Measurements from ENCODE around the gene LUZP2.

- TF ChIP-seq, protein P1, sequence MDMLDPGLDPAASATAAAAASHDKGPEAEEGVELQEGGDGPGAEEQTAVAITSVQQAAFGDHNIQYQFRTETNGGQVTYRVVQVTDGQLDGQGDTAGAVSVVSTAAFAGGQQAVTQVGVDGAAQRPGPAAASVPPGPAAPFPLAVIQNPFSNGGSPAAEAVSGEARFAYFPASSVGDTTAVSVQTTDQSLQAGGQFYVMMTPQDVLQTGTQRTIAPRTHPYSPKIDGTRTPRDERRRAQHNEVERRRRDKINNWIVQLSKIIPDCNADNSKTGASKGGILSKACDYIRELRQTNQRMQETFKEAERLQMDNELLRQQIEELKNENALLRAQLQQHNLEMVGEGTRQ (IDR thresholded peaks at IDR 0.05; ENCODE audit: borderline replicate concordance, low read depth, low read length) = no peak
- TF ChIP-seq, protein P2, sequence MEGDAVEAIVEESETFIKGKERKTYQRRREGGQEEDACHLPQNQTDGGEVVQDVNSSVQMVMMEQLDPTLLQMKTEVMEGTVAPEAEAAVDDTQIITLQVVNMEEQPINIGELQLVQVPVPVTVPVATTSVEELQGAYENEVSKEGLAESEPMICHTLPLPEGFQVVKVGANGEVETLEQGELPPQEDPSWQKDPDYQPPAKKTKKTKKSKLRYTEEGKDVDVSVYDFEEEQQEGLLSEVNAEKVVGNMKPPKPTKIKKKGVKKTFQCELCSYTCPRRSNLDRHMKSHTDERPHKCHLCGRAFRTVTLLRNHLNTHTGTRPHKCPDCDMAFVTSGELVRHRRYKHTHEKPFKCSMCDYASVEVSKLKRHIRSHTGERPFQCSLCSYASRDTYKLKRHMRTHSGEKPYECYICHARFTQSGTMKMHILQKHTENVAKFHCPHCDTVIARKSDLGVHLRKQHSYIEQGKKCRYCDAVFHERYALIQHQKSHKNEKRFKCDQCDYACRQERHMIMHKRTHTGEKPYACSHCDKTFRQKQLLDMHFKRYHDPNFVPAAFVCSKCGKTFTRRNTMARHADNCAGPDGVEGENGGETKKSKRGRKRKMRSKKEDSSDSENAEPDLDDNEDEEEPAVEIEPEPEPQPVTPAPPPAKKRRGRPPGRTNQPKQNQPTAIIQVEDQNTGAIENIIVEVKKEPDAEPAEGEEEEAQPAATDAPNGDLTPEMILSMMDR (IDR thresholded peaks at IDR 0.05) = no peak
- TF ChIP-seq EP300 (IDR thresholded peaks at IDR 0.05; ENCODE audit: borderline replicate concordance in 1 of 2, low read depth in 1 of 2, low read length in 1 of 2) (no peak), SIN3A (IDR thresholded peaks at IDR 0.05; ENCODE audit: borderline replicate concordance, low read depth, low read length) (no peak)
Observed at GRCh38 chr11:24560324-24560723, 63.5 kb downstream of the LUZP2 start.

All from SK-N-SH (cell line).